K562 (cell line): ENCODE measurements around the gene MDM1.
A peak's percentile ranks its signal among the peaks of the same experiment; 100 is the strongest.

Experiments
- CTCF ChIP-seq, 3 experiments: IDR thresholded peaks in 2 of 3; conservative IDR thresholded peaks in 1 of 3; 2 replicates each; pipeline ENCODE4 v1.5.1; 2011 to 2012; ENCODE audit warnings: low read length in 3 of 3, mild to moderate bottlenecking in 3 of 3, control low read depth in 2 of 3, improper control_type of control experiment in 1 of 3, inconsistent platforms in 1 of 3, low read depth in 1 of 3, mixed read lengths in 1 of 3, moderate library complexity in 1 of 3; ENCODE audit not compliant: insufficient read depth in 2 of 3
- DLX4 ChIP-seq: fragments of 250-450 bp; sonication (Bioruptor Pico); IDR thresholded peaks from 2 replicates; pipeline ENCODE4 v1.6.1; 2021; ENCODE audit warnings: mild to moderate bottlenecking
- HDAC2 ChIP-seq: fragments of 450-650 bp; IDR thresholded peaks from 2 replicates; pipeline ENCODE4 v1.6.1; 2016; ENCODE audit warnings: mild to moderate bottlenecking
- MAFG ChIP-seq: fragments of 450-650 bp; conservative IDR thresholded peaks from 2 replicates; pipeline ENCODE4 v1.6.1; 2016; ENCODE audit warnings: missing genetic modification characterization, missing compliant biosample characterization
- POLR2AphosphoS5 ChIP-seq: IDR thresholded peaks from 2 replicates; pipeline ENCODE4 v1.6.1; 2011; ENCODE audit warnings: mild to moderate bottlenecking, low read depth, low read length, moderate library complexity; ENCODE audit not compliant: control insufficient read depth, insufficient read depth
- RB1 ChIP-seq: fragments of 450-650 bp; IDR thresholded peaks from 2 replicates; pipeline ENCODE4 v1.6.1; 2017; ENCODE audit warnings: low read depth, mild to moderate bottlenecking
- RFX1 ChIP-seq: fragments of 450-650 bp; IDR thresholded peaks from 2 replicates; pipeline ENCODE4 v1.6.1; 2016; ENCODE audit warnings: mild to moderate bottlenecking, moderate library complexity
- SIN3A ChIP-seq, 2 experiments: fragments of 150-350 bp in 1 of 2; IDR thresholded peaks; 2 replicates each; pipeline ENCODE4 v1.6.1; 2011 to 2016; ENCODE audit warnings: borderline replicate concordance in 2 of 2, low read depth in 2 of 2, low read length in 2 of 2, mild to moderate bottlenecking in 2 of 2, moderate library complexity in 2 of 2; ENCODE audit not compliant: control insufficient read depth in 1 of 2
- SRSF9 ChIP-seq: fragments of 200-400 bp; formaldehyde crosslinking; IDR thresholded peaks from 2 replicates; pipeline ENCODE4 v1.6.1; 2017; ENCODE audit warnings: low read depth, low read length, borderline replicate concordance
- TAF1 ChIP-seq: IDR thresholded peaks from 2 replicates; pipeline ENCODE4 v1.6.1; 2011; ENCODE audit warnings: mild to moderate bottlenecking, low read length, moderate library complexity; ENCODE audit not compliant: insufficient read depth, control insufficient read depth, severe bottlenecking; ENCODE audit errors: extremely low read depth
- U2AF1 ChIP-seq: fragments of 200-400 bp; formaldehyde crosslinking; optimal IDR thresholded peaks from 2 replicates; pipeline ENCODE3; 2017; ENCODE audit warnings: mild to moderate bottlenecking, low read depth, low read length, moderate library complexity
- ZBTB49 ChIP-seq: sonication (generic); formaldehyde crosslinking; IDR thresholded peaks from 2 replicates; pipeline ENCODE4 v1.8.0; 2022; ENCODE audit warnings: missing genetic modification reagents, mild to moderate bottlenecking, borderline replicate concordance
- ZNF444 ChIP-seq: fragments of 250-450 bp; sonication (Bioruptor Pico); IDR thresholded peaks from 2 replicates; pipeline ENCODE4 v1.4.0; 2020; ENCODE audit warnings: mild to moderate bottlenecking, moderate library complexity

- no peak for TF ChIP-seq ZNF444 (CRISPR knock-in tag)
- no peak for TF ChIP-seq U2AF1
- no peak for TF ChIP-seq DLX4 (CRISPR knock-in tag)
- no peak for TF ChIP-seq POLR2AphosphoS5
- no peak for TF ChIP-seq ZBTB49
- TF ChIP-seq RFX1, result no peak
- TF ChIP-seq SRSF9, result no peak
- no peak for TF ChIP-seq HDAC2
- TF ChIP-seq TAF1, result no peak
- no peak for TF ChIP-seq SIN3A (IDR thresholded peaks at IDR 0.05; ENCODE audit: borderline replicate concordance in 2 of 2, control insufficient read depth in 1 of 2, low read depth in 2 of 2, low read length in 2 of 2)
- 0 out of 2 replicates have a peak, but pooled peaks have one; percentile 26 for TF ChIP-seq MAFG (tag)
- TF ChIP-seq CTCF (IDR thresholded peaks at IDR 0.05 in 2 of 3, conservative IDR thresholded peaks at IDR 0.05 in 1 of 3; ENCODE audit: insufficient read depth in 2 of 3, low read depth in 1 of 3, low read length in 3 of 3), result no peak
- TF ChIP-seq RB1, result no peak
Measured at GRCh38 chr12:68253504-68253903, 78.7 kb downstream of the MDM1 start, which contains the start of gene IL22.
